ENCODE measurements around the gene FDCSP.

FDCSP gene

DNA sequence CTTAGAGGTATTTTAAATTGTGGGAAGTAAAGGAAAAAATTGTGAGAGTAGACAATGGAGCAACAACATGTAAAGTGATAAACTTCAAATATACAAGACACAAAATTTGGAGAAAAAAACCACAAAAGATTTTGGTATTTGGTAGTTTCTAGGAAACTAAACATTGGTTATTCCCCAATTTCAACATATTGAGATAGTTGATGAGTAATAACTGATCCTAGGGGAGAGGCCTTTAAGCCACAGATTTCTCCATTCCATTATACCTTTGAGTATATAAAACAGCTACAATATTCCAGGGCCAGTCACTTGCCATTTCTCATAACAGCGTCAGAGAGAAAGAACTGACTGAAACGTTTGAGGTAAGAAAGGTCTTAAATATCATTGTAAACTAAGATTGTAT lies at the start of gene FDCSP:
Gene FDCSP, plus strand, starts transcription at position 301 of the 400 bp plus-strand sequence. CDS start 5,071 bp downstream, outside the sequence.
- Mint-ChIP-seq H3K9me3 (no peaks in the 10 kb centered on the region), H3K36me3 (ENCODE audit: low read depth) (no peaks in the 10 kb centered on the region), H3K4me1 (no peaks in the 10 kb centered on the region), H3K27ac (no peak within 1 kb of the TSS), H3K4me3 (no peak within 1 kb of the TSS), H3K27me3 (ENCODE audit: low read depth, poor library complexity) (no peaks in the 10 kb centered on the region)
- DNase-seq: no peak
- no peak for TF ChIP-seq CTCF (IDR thresholded peaks at IDR 0.05)

GRCh38 chr4:70177090-70177489 lies 48.8 kb upstream of the FDCSP start:
- no peak overlapping the region for H3K4me3 Mint-ChIP-seq
- H3K27me3 Mint-ChIP-seq (ENCODE audit: low read depth, poor library complexity): peaks cover 4% of the 10 kb centered on the region
- H3K4me1 Mint-ChIP-seq: no peaks in the 10 kb centered on the region
- no peaks in the 10 kb centered on the region for H3K36me3 Mint-ChIP-seq (ENCODE audit: low read depth)
- no peak for TF ChIP-seq CTCF (IDR thresholded peaks at IDR 0.05)
- DNase-seq: no peak
- H3K9me3 Mint-ChIP-seq: no peaks in the 10 kb centered on the region
- H3K27ac Mint-ChIP-seq: no peak overlapping the region

- H3K4me3 Mint-ChIP-seq: no peak overlapping the region
- DNase-seq: no peak
- no peak for TF ChIP-seq CTCF (IDR thresholded peaks at IDR 0.05)
- H3K27ac Mint-ChIP-seq: no peak overlapping the region
- no peaks in the 10 kb centered on the region for H3K9me3 Mint-ChIP-seq
- no peaks in the 10 kb centered on the region for H3K4me1 Mint-ChIP-seq
- peaks cover 4% of the 10 kb centered on the region for H3K27me3 Mint-ChIP-seq (ENCODE audit: low read depth, poor library complexity)
- no peaks in the 10 kb centered on the region for H3K36me3 Mint-ChIP-seq (ENCODE audit: low read depth)
These were observed 47.8 kb upstream of the FDCSP start for GRCh38 chr4:70178075-70178660.

DNA sequence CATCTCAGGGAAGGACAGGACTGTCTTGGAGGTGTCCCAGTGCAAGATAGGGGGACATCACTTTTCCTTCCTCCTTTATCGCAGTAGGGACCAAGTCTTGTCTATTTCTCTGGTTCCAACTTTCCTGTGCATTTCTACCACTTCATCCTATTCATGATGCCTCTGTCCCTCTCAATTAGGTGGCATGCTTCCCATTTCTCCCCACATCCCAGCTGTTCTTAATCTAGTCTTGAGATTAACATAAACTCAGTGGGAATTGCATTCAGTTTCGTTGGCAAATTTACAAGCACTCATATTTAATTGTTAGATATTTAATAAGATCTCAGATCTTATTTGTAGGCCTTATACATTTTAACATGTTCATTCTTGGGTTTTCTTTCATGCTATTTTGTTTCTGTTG lies 46.1 kb upstream of the FDCSP start:
- Mint-ChIP-seq H3K27ac (no peak overlapping the region), H3K27me3 (ENCODE audit: low read depth, poor library complexity) (peaks cover 4% of the 10 kb centered on the region), H3K4me1 (no peaks in the 10 kb centered on the region), H3K4me3 (no peak overlapping the region), H3K36me3 (ENCODE audit: low read depth) (no peaks in the 10 kb centered on the region), H3K9me3 (no peaks in the 10 kb centered on the region)
- DNase-seq: no peak
- TF ChIP-seq CTCF (IDR thresholded peaks at IDR 0.05): no peak

DNA sequence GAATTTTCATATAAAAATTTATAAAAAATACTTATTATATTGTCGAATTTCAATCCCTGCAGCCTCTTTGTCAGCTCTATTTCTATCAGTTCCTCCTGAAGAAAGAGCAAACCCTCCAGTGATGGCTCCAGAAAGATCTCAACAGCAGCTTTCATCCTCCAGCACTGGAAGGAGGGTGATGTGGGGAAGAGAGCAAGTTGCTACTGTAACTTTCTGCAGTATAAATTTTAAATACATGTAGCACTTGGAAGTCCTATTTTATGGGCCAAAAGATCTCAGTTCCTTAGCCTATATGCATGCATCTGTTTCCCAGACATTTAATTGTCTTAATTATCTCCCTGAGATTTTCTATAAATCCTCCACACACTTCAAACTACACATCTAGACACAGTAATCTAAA lies 44.1 kb upstream of the FDCSP start:
- no peaks in the 10 kb centered on the region for H3K4me1 Mint-ChIP-seq
- no peaks in the 10 kb centered on the region for H3K9me3 Mint-ChIP-seq
- no peak for DNase-seq
- peaks cover 4% of the 10 kb centered on the region for H3K27me3 Mint-ChIP-seq (ENCODE audit: low read depth, poor library complexity)
- no peak overlapping the region for H3K4me3 Mint-ChIP-seq
- H3K36me3 Mint-ChIP-seq (ENCODE audit: low read depth): no peaks in the 10 kb centered on the region
- no peak for TF ChIP-seq CTCF (IDR thresholded peaks at IDR 0.05)
- no peak overlapping the region for H3K27ac Mint-ChIP-seq

GRCh38 chr4:70182517-70183167 lies 43.3 kb upstream of the FDCSP start:
- no peak overlapping the region for H3K27ac Mint-ChIP-seq
- H3K27me3 Mint-ChIP-seq (ENCODE audit: low read depth, poor library complexity): peaks cover 4% of the 10 kb centered on the region
- no peaks in the 10 kb centered on the region for H3K4me1 Mint-ChIP-seq
- no peak overlapping the region for H3K4me3 Mint-ChIP-seq
- no peak for DNase-seq
- H3K36me3 Mint-ChIP-seq (ENCODE audit: low read depth): no peaks in the 10 kb centered on the region
- no peaks in the 10 kb centered on the region for H3K9me3 Mint-ChIP-seq
- TF ChIP-seq CTCF (IDR thresholded peaks at IDR 0.05): no peak

Data from nephron progenitor cell (in vitro differentiated cells).